ENCODE measurements around the gene SND1. TPM values are rescaled to one million over a fixed set of nuclear protein-coding genes. Genes with fewer than 3 reads are reported as not detected.

SND1 gene
- total and polyA plus RNA-seq, 4 donors, result 59.4 to 214 (median 84.1) TPM

DNA sequence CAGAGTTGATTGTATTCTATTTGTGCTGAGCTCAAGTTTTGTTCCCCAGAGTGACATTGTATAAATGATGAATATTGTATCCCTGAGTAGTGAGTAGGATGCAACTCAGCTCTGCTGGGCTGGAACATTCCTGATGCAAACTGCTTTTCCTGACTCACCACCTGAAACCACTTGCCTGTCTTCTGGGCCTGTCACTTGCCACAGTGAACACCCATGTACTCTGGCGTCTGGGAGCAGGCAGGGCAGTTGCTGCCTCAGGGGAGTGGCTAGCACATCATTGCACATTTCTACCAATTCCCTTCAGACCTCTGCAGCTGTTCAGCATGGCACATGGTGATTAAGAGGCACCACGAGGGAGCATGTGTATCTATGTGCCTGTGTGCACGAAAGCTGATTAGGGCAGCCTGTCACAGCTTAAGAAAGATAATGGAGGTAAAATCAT is 157.3 kb downstream of the SND1 start:
- H3K36me3 ChIP-seq (ENCODE audit: control insufficient read depth in 4 of 4, insufficient read depth in 3 of 4, low read depth in 1 of 4, low read length in 3 of 4), result peaks cover 0 to 24% (median 7%) of the 10 kb centered on the region in 4 donors
- no peak overlapping the region for H3K9ac ChIP-seq (ENCODE audit: low read depth in 1 of 2, low read length in 2 of 2)
- 85% methylated on average over 3 of the region's 3 CpGs for WGBS
- DNase-seq (ENCODE audit: low spot score), result peak; percentile 62
- no peak for TF ChIP-seq RAD21 (IDR thresholded peaks at IDR 0.05)
- TF ChIP-seq, protein P1, sequence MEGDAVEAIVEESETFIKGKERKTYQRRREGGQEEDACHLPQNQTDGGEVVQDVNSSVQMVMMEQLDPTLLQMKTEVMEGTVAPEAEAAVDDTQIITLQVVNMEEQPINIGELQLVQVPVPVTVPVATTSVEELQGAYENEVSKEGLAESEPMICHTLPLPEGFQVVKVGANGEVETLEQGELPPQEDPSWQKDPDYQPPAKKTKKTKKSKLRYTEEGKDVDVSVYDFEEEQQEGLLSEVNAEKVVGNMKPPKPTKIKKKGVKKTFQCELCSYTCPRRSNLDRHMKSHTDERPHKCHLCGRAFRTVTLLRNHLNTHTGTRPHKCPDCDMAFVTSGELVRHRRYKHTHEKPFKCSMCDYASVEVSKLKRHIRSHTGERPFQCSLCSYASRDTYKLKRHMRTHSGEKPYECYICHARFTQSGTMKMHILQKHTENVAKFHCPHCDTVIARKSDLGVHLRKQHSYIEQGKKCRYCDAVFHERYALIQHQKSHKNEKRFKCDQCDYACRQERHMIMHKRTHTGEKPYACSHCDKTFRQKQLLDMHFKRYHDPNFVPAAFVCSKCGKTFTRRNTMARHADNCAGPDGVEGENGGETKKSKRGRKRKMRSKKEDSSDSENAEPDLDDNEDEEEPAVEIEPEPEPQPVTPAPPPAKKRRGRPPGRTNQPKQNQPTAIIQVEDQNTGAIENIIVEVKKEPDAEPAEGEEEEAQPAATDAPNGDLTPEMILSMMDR (IDR thresholded peaks at IDR 0.05; ENCODE audit: low read depth, low read length, missing input control), result no peak
- no peaks in the 10 kb centered on the region for H3K9me3 ChIP-seq (ENCODE audit: control insufficient read depth in 4 of 4, low read length in 3 of 4)
- no peaks in the 10 kb centered on the region for H3K27me3 ChIP-seq (ENCODE audit: control insufficient read depth in 4 of 4, insufficient read depth in 4 of 4, low read length in 3 of 4)
- H3K27ac ChIP-seq (ENCODE audit: low read depth in 1 of 2, low read length in 2 of 2), result no peak overlapping the region
- H3K4me1 ChIP-seq (ENCODE audit: control insufficient read depth in 4 of 4, insufficient read depth in 4 of 4, low read length in 3 of 4), result no peaks in the 10 kb centered on the region
- no peak overlapping the region for H3K4me3 ChIP-seq (ENCODE audit: low read depth in 1 of 3, low read length in 3 of 3)

DNA sequence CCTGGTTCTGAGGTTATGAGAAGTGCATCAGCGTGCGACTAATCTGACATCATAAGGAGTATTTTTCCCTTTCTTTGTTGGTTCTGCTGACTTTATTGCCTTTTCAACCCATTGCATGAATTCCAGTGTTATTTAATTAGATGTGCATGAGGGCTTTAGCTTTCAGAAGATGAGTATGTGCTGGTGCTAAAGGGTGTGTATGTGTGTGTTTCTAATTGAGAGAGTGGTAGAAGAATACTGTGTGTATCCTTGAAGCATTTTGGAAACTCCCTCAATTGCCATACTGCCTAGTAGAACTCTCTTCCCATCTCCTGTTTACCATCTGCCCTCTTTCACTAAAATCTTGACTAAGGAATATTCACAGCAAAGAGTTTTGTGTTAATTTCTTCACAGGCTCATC is 158.1 kb downstream of the SND1 start:
- H3K9ac ChIP-seq (ENCODE audit: low read depth in 1 of 2, low read length in 2 of 2), result no peak overlapping the region
- 98% methylated on average over 2 of the region's 2 CpGs for WGBS
- H3K4me3 ChIP-seq (ENCODE audit: low read depth in 1 of 3, low read length in 3 of 3), result no peak overlapping the region
- DNase-seq (ENCODE audit: low spot score), result no peak
- peaks cover 0 to 24% (median 7%) of the 10 kb centered on the region in 4 donors for H3K36me3 ChIP-seq (ENCODE audit: control insufficient read depth in 4 of 4, insufficient read depth in 3 of 4, low read depth in 1 of 4, low read length in 3 of 4)
- no peak for TF ChIP-seq YY1 (IDR thresholded peaks at IDR 0.05)
- TF ChIP-seq, protein P2, sequence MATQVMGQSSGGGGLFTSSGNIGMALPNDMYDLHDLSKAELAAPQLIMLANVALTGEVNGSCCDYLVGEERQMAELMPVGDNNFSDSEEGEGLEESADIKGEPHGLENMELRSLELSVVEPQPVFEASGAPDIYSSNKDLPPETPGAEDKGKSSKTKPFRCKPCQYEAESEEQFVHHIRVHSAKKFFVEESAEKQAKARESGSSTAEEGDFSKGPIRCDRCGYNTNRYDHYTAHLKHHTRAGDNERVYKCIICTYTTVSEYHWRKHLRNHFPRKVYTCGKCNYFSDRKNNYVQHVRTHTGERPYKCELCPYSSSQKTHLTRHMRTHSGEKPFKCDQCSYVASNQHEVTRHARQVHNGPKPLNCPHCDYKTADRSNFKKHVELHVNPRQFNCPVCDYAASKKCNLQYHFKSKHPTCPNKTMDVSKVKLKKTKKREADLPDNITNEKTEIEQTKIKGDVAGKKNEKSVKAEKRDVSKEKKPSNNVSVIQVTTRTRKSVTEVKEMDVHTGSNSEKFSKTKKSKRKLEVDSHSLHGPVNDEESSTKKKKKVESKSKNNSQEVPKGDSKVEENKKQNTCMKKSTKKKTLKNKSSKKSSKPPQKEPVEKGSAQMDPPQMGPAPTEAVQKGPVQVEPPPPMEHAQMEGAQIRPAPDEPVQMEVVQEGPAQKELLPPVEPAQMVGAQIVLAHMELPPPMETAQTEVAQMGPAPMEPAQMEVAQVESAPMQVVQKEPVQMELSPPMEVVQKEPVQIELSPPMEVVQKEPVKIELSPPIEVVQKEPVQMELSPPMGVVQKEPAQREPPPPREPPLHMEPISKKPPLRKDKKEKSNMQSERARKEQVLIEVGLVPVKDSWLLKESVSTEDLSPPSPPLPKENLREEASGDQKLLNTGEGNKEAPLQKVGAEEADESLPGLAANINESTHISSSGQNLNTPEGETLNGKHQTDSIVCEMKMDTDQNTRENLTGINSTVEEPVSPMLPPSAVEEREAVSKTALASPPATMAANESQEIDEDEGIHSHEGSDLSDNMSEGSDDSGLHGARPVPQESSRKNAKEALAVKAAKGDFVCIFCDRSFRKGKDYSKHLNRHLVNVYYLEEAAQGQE (IDR thresholded peaks at IDR 0.05), result no peak
- TF ChIP-seq HNF4A (conservative IDR thresholded peaks at IDR 0.05), result no peak
- no peaks in the 10 kb centered on the region for H3K27me3 ChIP-seq (ENCODE audit: control insufficient read depth in 4 of 4, insufficient read depth in 4 of 4, low read length in 3 of 4)
- H3K27ac ChIP-seq (ENCODE audit: low read depth in 1 of 2, low read length in 2 of 2), result no peak overlapping the region
- H3K4me1 ChIP-seq (ENCODE audit: control insufficient read depth in 4 of 4, insufficient read depth in 4 of 4, low read length in 3 of 4), result no peaks in the 10 kb centered on the region
- H3K9me3 ChIP-seq (ENCODE audit: control insufficient read depth in 4 of 4, low read length in 3 of 4), result no peaks in the 10 kb centered on the region

DNA sequence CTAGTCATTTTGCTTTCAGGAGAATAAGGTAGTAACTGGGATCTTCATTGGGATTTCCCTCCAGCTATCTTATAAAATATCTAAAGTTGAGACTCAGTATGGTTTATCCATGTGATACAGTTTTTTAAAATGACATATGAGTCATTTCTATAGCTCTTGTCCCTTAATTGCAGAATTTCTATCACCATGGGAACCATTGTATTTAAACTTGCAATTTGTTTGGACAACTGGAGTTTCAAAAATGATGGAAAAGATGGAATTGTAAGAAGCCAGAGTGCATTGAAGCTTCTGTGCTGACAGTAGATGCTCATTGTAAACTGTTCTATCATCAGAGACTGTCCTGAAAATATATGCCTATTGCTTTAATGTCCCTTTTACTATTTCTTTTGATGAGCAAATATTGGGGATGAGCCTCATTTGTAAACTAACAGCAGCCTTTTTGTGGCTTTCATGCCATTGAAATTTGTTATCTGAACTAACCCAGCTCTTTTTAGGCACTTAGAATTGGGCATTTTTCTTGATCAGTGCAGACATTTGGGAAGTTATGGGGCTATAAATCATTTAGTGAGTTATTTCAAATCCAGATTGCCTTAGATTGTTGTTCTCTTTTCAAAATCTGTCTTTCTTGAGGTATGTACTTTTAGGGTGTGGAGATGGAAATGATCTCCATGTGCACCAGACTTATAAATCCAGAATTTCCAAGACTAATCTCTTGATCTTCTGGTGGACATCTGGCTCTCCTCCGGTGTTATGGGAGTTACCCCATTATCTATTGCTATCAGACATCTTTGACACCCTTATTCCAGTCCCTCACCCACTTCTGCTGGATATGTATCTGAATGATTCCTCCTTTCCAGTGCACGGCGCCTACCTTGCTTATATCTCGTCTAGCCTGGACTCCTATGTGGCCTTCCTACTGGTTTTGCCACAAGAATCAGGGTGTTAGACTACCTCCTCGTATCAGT is 159.0 kb downstream of the SND1 start:
- no peak for DNase-seq (ENCODE audit: low spot score)
- H3K36me3 ChIP-seq (ENCODE audit: control insufficient read depth in 4 of 4, insufficient read depth in 3 of 4, low read depth in 1 of 4, low read length in 3 of 4), result peaks cover 0 to 24% (median 7%) of the 10 kb centered on the region in 4 donors
- no peak overlapping the region for H3K27ac ChIP-seq (ENCODE audit: low read depth in 1 of 2, low read length in 2 of 2)
- H3K9ac ChIP-seq (ENCODE audit: low read depth in 1 of 2, low read length in 2 of 2), result no peak overlapping the region
- H3K4me3 ChIP-seq (ENCODE audit: low read depth in 1 of 3, low read length in 3 of 3), result no peak overlapping the region
- WGBS, result 88% methylated on average over 5 of the region's 5 CpGs
- no peaks in the 10 kb centered on the region for H3K27me3 ChIP-seq (ENCODE audit: control insufficient read depth in 4 of 4, insufficient read depth in 4 of 4, low read length in 3 of 4)
- no peaks in the 10 kb centered on the region for H3K9me3 ChIP-seq (ENCODE audit: control insufficient read depth in 4 of 4, low read length in 3 of 4)
- TF ChIP-seq EGR1 (IDR thresholded peaks at IDR 0.05; ENCODE audit: low read depth in 2 of 2) (no peak), JUND (IDR thresholded peaks at IDR 0.05) (no peak), FOXA2 (IDR thresholded peaks at IDR 0.05) (no peak)
- TF ChIP-seq, protein P2 (IDR thresholded peaks at IDR 0.05), result no peak
- TF ChIP-seq, protein P1 (IDR thresholded peaks at IDR 0.05; ENCODE audit: low read depth, low read length, missing input control), result no peak
- H3K4me1 ChIP-seq (ENCODE audit: control insufficient read depth in 4 of 4, insufficient read depth in 4 of 4, low read length in 3 of 4), result no peaks in the 10 kb centered on the region

All from liver (tissue), 9 donors.